ENCODE results near the gene BANF2. TPM values are rescaled to one million over a fixed set of nuclear protein-coding genes. Genes with fewer than 3 reads are reported as not detected.

BANF2 gene
- total and polyA plus RNA-seq, 3 donors from 2014 or later = 29.5 to 133 (median 60.2) TPM

DNA sequence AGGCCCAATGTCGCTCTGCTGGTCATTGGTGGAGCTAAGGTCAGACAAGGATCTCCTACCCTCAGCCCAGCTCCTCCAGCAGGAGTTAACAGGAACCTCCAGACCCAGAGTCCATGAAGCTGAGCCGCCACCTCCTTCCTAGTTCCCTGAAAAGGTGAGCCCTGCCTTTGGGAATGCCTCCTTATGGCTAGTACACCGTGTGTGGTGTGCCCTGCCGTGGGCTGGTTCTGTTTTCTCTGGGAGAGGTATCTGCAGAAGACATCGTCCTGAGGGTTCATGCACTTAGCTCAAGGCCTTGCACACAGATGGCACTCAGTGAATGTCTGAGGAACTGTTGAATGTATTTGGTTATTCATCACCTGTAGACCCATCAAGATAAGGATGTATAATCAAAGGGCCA is 15.3 kb downstream of the BANF2 start:
- Histone ChIP-seq H3K9me3 (no peaks in the 10 kb centered on the region), H3K27me3 (no peaks in the 10 kb centered on the region), H3K36me3 (ENCODE audit: low read depth, missing control alignments) (no peaks in the 10 kb centered on the region), H3K4me3 (no peak overlapping the region), H3K27ac (no peak overlapping the region), H3K4me1 (peaks cover 11% of the 10 kb centered on the region)
- no peak for DNase-seq
- intact Hi-C loops (cut with DNase I; ENCODE audit: low total_unique reads) = no loop called here
- TF ChIP-seq POLR2A (IDR thresholded peaks at IDR 0.05) = no peak
- TF ChIP-seq, protein P1, sequence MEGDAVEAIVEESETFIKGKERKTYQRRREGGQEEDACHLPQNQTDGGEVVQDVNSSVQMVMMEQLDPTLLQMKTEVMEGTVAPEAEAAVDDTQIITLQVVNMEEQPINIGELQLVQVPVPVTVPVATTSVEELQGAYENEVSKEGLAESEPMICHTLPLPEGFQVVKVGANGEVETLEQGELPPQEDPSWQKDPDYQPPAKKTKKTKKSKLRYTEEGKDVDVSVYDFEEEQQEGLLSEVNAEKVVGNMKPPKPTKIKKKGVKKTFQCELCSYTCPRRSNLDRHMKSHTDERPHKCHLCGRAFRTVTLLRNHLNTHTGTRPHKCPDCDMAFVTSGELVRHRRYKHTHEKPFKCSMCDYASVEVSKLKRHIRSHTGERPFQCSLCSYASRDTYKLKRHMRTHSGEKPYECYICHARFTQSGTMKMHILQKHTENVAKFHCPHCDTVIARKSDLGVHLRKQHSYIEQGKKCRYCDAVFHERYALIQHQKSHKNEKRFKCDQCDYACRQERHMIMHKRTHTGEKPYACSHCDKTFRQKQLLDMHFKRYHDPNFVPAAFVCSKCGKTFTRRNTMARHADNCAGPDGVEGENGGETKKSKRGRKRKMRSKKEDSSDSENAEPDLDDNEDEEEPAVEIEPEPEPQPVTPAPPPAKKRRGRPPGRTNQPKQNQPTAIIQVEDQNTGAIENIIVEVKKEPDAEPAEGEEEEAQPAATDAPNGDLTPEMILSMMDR (IDR thresholded peaks at IDR 0.05) = no peak
- 81 to 95% methylated on average over 5 of the region's 5 CpGs for WGBS, 2 donors

DNA sequence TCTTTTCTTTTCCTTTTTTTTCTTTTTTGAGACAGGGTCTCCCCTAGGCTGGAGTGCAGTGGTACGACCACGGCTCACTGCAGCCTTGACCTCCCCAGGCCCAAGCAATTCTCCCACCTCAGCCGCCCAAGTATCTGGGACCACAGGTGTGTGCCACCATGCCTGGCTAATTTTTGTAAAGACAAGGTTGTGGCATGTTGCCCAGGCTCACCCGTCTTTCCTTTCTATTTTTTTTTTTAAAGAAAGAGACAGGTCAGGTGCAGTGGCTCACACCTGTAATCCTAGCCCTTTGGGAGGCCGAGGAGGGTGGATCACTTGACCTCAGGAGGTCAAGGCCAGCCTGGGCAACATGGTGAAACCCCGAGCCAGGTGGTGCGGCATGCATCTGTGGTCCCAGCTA is 16.6 kb downstream of the BANF2 start:
- intact Hi-C loops (cut with DNase I; ENCODE audit: low total_unique reads) = no loop called here
- H3K4me3 ChIP-seq = no peak overlapping the region
- no peak for TF ChIP-seq POLR2A (IDR thresholded peaks at IDR 0.05)
- TF ChIP-seq, protein P1 (IDR thresholded peaks at IDR 0.05) = no peak
- H3K36me3 ChIP-seq (ENCODE audit: low read depth, missing control alignments) = no peaks in the 10 kb centered on the region
- no peaks in the 10 kb centered on the region for H3K27me3 ChIP-seq
- no peaks in the 10 kb centered on the region for H3K9me3 ChIP-seq
- no peak for DNase-seq
- H3K27ac ChIP-seq = no peak overlapping the region
- 69 to 90% methylated on average over 4 to 7 of the region's 7 CpGs for WGBS, 2 donors
- H3K4me1 ChIP-seq = peaks cover 2% of the 10 kb centered on the region

DNA sequence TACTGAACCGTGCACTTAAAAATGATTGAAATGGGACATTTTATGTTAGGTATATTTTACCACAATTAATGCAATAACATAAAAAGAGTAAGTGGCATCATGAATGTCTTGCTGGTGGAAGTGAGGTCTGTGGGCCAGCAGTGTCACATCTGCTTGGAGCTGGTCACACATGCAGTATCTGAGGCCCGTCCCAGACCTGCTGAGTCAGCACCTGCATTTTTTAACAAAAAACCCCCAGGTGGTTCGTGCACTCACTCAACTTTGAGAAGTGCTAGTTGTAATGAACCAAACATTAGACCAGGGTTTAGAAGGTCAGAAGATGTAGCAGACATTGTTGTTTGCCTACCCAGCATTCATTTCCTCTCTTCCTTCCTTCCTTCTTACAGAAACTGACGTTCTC is 21.0 kb downstream of the BANF2 start:
- Histone ChIP-seq H3K4me1 (no peaks in the 10 kb centered on the region), H3K27me3 (no peaks in the 10 kb centered on the region), H3K9me3 (no peaks in the 10 kb centered on the region), H3K27ac (no peak overlapping the region), H3K4me3 (no peak overlapping the region), H3K36me3 (ENCODE audit: low read depth, missing control alignments) (no peaks in the 10 kb centered on the region)
- TF ChIP-seq POLR2A (IDR thresholded peaks at IDR 0.05) = no peak
- TF ChIP-seq, protein P1 (IDR thresholded peaks at IDR 0.05) = no peak
- intact Hi-C loops (cut with DNase I; ENCODE audit: low total_unique reads) = no loop called here
- DNase-seq = no peak
- 87 to 96% methylated on average over 4 of the region's 4 CpGs for WGBS, 2 donors

DNA sequence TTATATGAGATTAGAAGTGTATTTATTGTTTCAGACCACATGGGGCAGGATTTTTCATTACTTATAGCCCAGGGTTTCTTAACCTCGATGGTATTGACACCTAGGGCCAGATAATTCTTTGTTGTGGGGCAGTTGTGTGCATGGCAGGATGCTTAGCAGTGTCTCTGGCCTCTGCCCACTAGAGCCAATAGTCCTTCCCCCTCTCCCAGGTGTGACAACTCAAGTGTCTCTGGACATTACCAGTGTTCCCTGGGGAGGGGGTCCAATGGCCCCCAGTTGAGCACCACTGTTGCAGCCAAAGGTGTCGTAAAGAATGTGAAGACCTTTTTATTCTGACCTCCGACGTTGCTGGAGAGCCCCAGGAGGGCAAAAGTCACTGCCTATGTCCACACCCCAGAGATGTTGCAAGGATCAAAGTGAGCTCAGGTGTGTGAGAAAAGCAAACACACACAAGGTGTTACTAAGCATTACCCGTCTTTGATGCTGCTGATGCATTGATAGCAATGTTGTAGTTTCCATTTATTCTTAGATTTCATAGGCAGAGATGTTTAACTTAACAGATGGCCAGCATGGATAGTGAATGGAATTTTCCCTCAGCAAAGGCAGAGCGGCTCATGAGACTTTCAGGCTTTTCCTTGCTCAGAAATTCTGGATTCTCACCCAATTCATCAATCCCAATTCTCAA is 22.2 kb downstream of the BANF2 start:
- DNase-seq = no peak
- WGBS, 2 donors = 74 to 78% methylated on average over 6 of the region's 6 CpGs
- Histone ChIP-seq H3K27me3 (no peaks in the 10 kb centered on the region), H3K27ac (no peak overlapping the region), H3K36me3 (ENCODE audit: low read depth, missing control alignments) (no peaks in the 10 kb centered on the region), H3K4me1 (no peaks in the 10 kb centered on the region), H3K4me3 (no peak overlapping the region), H3K9me3 (no peaks in the 10 kb centered on the region)
- intact Hi-C loops (cut with DNase I; ENCODE audit: low total_unique reads) = no loop called here
- TF ChIP-seq, protein P1 (IDR thresholded peaks at IDR 0.05) = no peak
- TF ChIP-seq POLR2A (IDR thresholded peaks at IDR 0.05) = no peak

Measured in testis (tissue), 3 donors.